Measurements from ENCODE around the gene SPECC1.
"Not testable (repeated sequence)": the region's sequence is repeated elsewhere in the genome, so short reads cannot be mapped to it uniquely, and the experiment has no call there.

GRCh38 chr17:20363846-20364245 is 354.7 kb downstream of the SPECC1 start:
- TF ChIP-seq, protein P1, sequence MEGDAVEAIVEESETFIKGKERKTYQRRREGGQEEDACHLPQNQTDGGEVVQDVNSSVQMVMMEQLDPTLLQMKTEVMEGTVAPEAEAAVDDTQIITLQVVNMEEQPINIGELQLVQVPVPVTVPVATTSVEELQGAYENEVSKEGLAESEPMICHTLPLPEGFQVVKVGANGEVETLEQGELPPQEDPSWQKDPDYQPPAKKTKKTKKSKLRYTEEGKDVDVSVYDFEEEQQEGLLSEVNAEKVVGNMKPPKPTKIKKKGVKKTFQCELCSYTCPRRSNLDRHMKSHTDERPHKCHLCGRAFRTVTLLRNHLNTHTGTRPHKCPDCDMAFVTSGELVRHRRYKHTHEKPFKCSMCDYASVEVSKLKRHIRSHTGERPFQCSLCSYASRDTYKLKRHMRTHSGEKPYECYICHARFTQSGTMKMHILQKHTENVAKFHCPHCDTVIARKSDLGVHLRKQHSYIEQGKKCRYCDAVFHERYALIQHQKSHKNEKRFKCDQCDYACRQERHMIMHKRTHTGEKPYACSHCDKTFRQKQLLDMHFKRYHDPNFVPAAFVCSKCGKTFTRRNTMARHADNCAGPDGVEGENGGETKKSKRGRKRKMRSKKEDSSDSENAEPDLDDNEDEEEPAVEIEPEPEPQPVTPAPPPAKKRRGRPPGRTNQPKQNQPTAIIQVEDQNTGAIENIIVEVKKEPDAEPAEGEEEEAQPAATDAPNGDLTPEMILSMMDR (IDR thresholded peaks at IDR 0.05; ENCODE audit: insufficient read depth, low read length), result not testable (repeated sequence)
- not testable (repeated sequence) for TF ChIP-seq POLR2AphosphoS5 (IDR thresholded peaks at IDR 0.05; ENCODE audit: low read depth)

All from HL-60 (cell line).